AG04449 (cell line): ENCODE results near the gene RADIL.

ENCODE experiments used
- CTCF ChIA-PET: fragments of 350-600 bp; formaldehyde crosslinking; extraction: SDS; loops from one replicate; lab custom pipeline; 2021; ENCODE audit warnings: antibody characterized with exemption; lab: Yijun Ruan, JAX
- POLR2A ChIA-PET: fragments of 400-600, 350-600 bp; formaldehyde crosslinking; extraction: SDS; loops from one replicate; lab custom pipeline; 2020; ENCODE audit warnings: antibody characterized with exemption, inconsistent platforms; lab: Yijun Ruan, JAX
- DNase-seq: peaks from one replicate; pipeline ENCODE4 v3.0.0-alpha.2; 2010; ENCODE audit warnings: low read depth, low spot score
- H3K4me3 ChIP-seq: 2 replicates; pipeline ENCODE4 v1.5.1; 2011; ENCODE audit warnings: low read depth, mild to moderate bottlenecking, control low read depth, low read length
- TF ChIP-seq, protein P1 (sequence below): IDR thresholded peaks from one replicate; pipeline ENCODE4 v1.5.1; 2011; ENCODE audit warnings: mild to moderate bottlenecking, moderate library complexity, low read length, control low read depth, inconsistent platforms; ENCODE audit not compliant: insufficient read depth; ENCODE audit errors: missing control alignments

The RADIL gene

DNA sequence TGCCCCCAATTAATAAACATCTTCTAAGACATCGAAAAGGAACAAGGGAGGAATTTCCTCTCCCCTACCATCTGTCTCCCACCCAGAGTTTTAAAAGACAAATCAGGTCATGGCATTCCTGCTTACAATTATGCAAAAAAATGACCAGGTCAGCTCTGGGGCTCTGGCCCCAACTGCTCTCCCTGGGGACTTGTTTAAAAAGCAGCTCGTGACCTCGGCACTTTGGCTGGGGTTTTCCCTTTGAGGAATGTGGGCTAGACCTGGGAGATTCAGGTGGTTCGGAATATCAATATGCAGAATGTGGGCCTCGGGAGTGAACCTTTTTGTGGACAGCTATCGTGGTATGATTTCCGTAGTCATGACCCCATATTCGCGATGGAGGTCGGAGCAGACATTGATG is 648 bp upstream of the RADIL start:
- ChIA-PET POLR2A (no interaction called here), CTCF (interaction anchor here (0.9 to 4.4 kb wide), 14 partner anchors 9 to 123 kb away, joined by 3 to 34 read pairs (median 6); partner anchors contain the start of gene PAPOLB)
- TF ChIP-seq, protein P1, sequence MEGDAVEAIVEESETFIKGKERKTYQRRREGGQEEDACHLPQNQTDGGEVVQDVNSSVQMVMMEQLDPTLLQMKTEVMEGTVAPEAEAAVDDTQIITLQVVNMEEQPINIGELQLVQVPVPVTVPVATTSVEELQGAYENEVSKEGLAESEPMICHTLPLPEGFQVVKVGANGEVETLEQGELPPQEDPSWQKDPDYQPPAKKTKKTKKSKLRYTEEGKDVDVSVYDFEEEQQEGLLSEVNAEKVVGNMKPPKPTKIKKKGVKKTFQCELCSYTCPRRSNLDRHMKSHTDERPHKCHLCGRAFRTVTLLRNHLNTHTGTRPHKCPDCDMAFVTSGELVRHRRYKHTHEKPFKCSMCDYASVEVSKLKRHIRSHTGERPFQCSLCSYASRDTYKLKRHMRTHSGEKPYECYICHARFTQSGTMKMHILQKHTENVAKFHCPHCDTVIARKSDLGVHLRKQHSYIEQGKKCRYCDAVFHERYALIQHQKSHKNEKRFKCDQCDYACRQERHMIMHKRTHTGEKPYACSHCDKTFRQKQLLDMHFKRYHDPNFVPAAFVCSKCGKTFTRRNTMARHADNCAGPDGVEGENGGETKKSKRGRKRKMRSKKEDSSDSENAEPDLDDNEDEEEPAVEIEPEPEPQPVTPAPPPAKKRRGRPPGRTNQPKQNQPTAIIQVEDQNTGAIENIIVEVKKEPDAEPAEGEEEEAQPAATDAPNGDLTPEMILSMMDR, result no peak
- no peak for DNase-seq
- no peak overlapping the region for H3K4me3 ChIP-seq

- peak overlapping the region; percentile 54 for H3K4me3 ChIP-seq
- ChIA-PET POLR2A (no interaction called here), CTCF (interaction anchor here (0.7 to 4.4 kb wide), 15 partner anchors 9 to 252 kb away, joined by 3 to 34 read pairs (median 6); partner anchors contain the start of gene PAPOLB)
- TF ChIP-seq, protein P1, result no peak
- DNase-seq, result no peak
Observed at GRCh38 chr7:4883033-4883371, 514 bp downstream of the RADIL start.

GRCh38 chr7:4882169-4883032 is 1.1 kb downstream of the RADIL start:
- POLR2A ChIA-PET, result no interaction called here
- DNase-seq, result no peak
- H3K4me3 ChIP-seq, result peak overlapping the region; percentile 54
- TF ChIP-seq, protein P1, result no peak
- CTCF ChIA-PET, result interaction anchor here (0.7 to 4.4 kb wide), 11 partner anchors 10 to 252 kb away, joined by 3 to 34 read pairs (median 6); partner anchors contain the start of gene PAPOLB

DNA sequence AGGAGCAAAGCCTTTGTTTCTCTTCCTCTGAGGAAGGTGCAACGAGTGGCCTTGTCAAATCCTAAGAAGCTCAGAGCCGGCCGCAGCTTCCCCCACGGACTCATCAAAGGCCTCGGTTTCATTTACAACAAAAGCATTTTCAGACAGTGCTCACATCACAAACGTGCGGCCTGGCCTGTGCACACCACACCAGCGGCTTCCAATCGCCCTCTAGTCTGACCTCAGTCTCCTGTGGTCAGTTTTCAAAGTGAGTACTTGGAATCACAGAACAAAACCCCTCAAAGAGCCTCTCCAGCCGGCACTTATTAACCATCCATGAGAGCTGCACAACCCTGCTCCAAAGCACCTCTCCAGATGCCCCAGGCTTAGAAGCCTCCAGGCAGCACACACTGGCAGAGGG is 3.3 kb downstream of the RADIL start:
- ChIA-PET CTCF (interaction anchor here (1.4 kb wide), 2 partner anchors 12 to 50 kb away, joined by 3 read pairs; no protein-coding TSS in a partner anchor), POLR2A (no interaction called here)
- H3K4me3 ChIP-seq, result no peak overlapping the region
- TF ChIP-seq, protein P1, result no peak
- no peak for DNase-seq

GRCh38 chr7:4879396-4880081 is 4.0 kb downstream of the RADIL start:
- TF ChIP-seq, protein P1, result no peak
- no peak for DNase-seq
- H3K4me3 ChIP-seq, result no peak overlapping the region
- CTCF ChIA-PET, result interaction anchor here (1.4 kb wide), 1 partner anchor 49 kb away, joined by 3 read pairs; no protein-coding TSS in a partner anchor
- POLR2A ChIA-PET, result no interaction called here
